Endothelial cell of umbilical vein (primary cell): ENCODE results near the gene DRC1. TPM values are rescaled to one million over a fixed set of nuclear protein-coding genes. Genes with fewer than 3 reads are reported as not detected.

ENCODE experiments used
- BruUV-seq: library from RNA; stranded (reverse); fragments of 400-500 nt; replicated peaks from 2 replicates; lab custom pipeline; 2021; lab: Mats Ljungman, UMichigan
- CTCF ChIA-PET: fragments of 300-600, 350-600 bp; sonication (Branson Sonifier 250); formaldehyde crosslinking; loops from one replicate; lab custom pipeline; 2021; ENCODE audit warnings: antibody characterized with exemption, inconsistent platforms; lab: Charles Lee
- POLR2A ChIA-PET: fragments of 300-600, 350-600 bp; sonication (Branson Sonifier 250); formaldehyde crosslinking; loops from one replicate; lab custom pipeline; 2021; ENCODE audit warnings: antibody characterized with exemption, inconsistent platforms; lab: Charles Lee
- DNase-seq: peaks from one replicate; pipeline ENCODE4 v3.0.0-alpha.2; 2011; ENCODE audit warnings: low read depth, low spot score
- FAIRE-seq: peaks from 2 replicates; lab custom pipeline; 2011; peaks lifted over from hg19 to GRCh38; lab: Jason Lieb, UNC
- H2AFZ ChIP-seq: 2 replicates; pipeline ENCODE4 v1.6.0; 2012; ENCODE audit warnings: low read depth, low read length, control low read depth, inconsistent platforms
- H3K27ac ChIP-seq: 2 replicates; pipeline ENCODE4 v1.5.1; 2011; ENCODE audit warnings: low read depth, mild to moderate bottlenecking, control low read depth, low read length, moderate library complexity; ENCODE audit not compliant: insufficient read depth
- H3K27me3 ChIP-seq, 2 experiments: 2 replicates each; pipeline versions ENCODE4 v1.6.0 to v1.6.1; 2011; ENCODE audit warnings: low read length in 2 of 2, mixed read lengths in 1 of 2; ENCODE audit not compliant: control insufficient read depth in 2 of 2, insufficient read depth in 2 of 2
- H3K36me3 ChIP-seq, 2 experiments: 2 replicates in 1 of 2; 3 replicates in 1 of 2; pipeline ENCODE4 v1.5.1; 2011; ENCODE audit warnings: low read length in 2 of 2, mild to moderate bottlenecking in 1 of 2, moderate library complexity in 1 of 2; ENCODE audit not compliant: control insufficient read depth in 2 of 2, insufficient read depth in 2 of 2; ENCODE audit errors: extremely low read depth in 1 of 2
- H3K4me1 ChIP-seq: 3 replicates; pipeline ENCODE4 v1.5.1; 2011; ENCODE audit warnings: mild to moderate bottlenecking, low read length; ENCODE audit not compliant: control insufficient read depth, insufficient read depth; ENCODE audit errors: extremely low read depth
- H3K4me2 ChIP-seq: 2 replicates; pipeline ENCODE4 v1.6.1; 2011; ENCODE audit warnings: low read length, control low read depth, mixed read lengths; ENCODE audit not compliant: insufficient read depth
- H3K4me3 ChIP-seq, 3 experiments: fragments of 200-600 bp in 1 of 3; sonication (generic), shearing (Covaris generic) in 1 of 3; replicated peaks in 1 of 3; 2 replicates each; pipeline ENCODE4 v1.5.1; 2011 to 2016; ENCODE audit warnings: control low read depth in 3 of 3, low read length in 3 of 3, mild to moderate bottlenecking in 2 of 3, inconsistent platforms in 1 of 3, low read depth in 1 of 3, moderate library complexity in 1 of 3; ENCODE audit not compliant: insufficient read depth in 1 of 3
- H3K79me2 ChIP-seq: 2 replicates; pipeline ENCODE4 v1.6.0; 2012; ENCODE audit warnings: low read length, inconsistent platforms; ENCODE audit not compliant: control insufficient read depth, insufficient read depth
- H3K9ac ChIP-seq: replicated peaks from 2 replicates; pipeline ENCODE3; 2011; ENCODE audit warnings: low read length, control low read depth; ENCODE audit not compliant: insufficient read depth; ENCODE audit errors: extremely low read depth
- H3K9me1 ChIP-seq: replicated peaks from 3 replicates; pipeline ENCODE4 v1.6.0; 2011; ENCODE audit warnings: mild to moderate bottlenecking, low read length; ENCODE audit not compliant: control insufficient read depth, insufficient read depth; ENCODE audit errors: extremely low read depth
- H3K9me3 ChIP-seq: replicated peaks from 2 replicates; pipeline ENCODE4 v1.5.1; 2012; ENCODE audit warnings: low read length, inconsistent platforms; ENCODE audit not compliant: control insufficient read depth, insufficient read depth
- H4K20me1 ChIP-seq: replicated peaks from 2 replicates; pipeline ENCODE3; 2011; ENCODE audit warnings: mild to moderate bottlenecking, low read length; ENCODE audit not compliant: control insufficient read depth, insufficient read depth; ENCODE audit errors: extremely low read depth
- CTCF ChIP-seq, 2 donors: IDR thresholded peaks; 1 replicate in 1 of 2; 2 replicates in 1 of 2; pipeline ENCODE4 v1.5.1; 2011; ENCODE audit warnings: low read length in 2 of 2, mild to moderate bottlenecking in 2 of 2, moderate library complexity in 2 of 2, control low read depth in 1 of 2, inconsistent platforms in 1 of 2, low read depth in 1 of 2; ENCODE audit not compliant: insufficient read depth in 1 of 2; ENCODE audit errors: extremely low read depth in 1 of 2
- EZH2 ChIP-seq: IDR thresholded peaks from 2 replicates; pipeline ENCODE4 v1.6.1; 2012; ENCODE audit warnings: borderline replicate concordance, low read depth, mild to moderate bottlenecking, moderate library complexity, low read length, inconsistent platforms; ENCODE audit not compliant: severe bottlenecking
- GATA2 ChIP-seq: IDR thresholded peaks from 2 replicates; pipeline ENCODE4 v1.7.0; 2011; ENCODE audit warnings: low read depth, mild to moderate bottlenecking, moderate library complexity, mixed read lengths, low read length; ENCODE audit not compliant: insufficient read length, insufficient read depth
- JUN ChIP-seq: IDR thresholded peaks from 2 replicates; pipeline ENCODE4 v1.6.1; 2011; ENCODE audit warnings: borderline replicate concordance, low read depth; ENCODE audit not compliant: insufficient read length, insufficient read depth
- MAX ChIP-seq: IDR thresholded peaks from 2 replicates; pipeline ENCODE4 v1.6.1; 2011; ENCODE audit not compliant: insufficient read depth, insufficient read length
- MYC ChIP-seq: IDR thresholded peaks from one replicate; pipeline ENCODE4 v1.6.1; 2011; ENCODE audit warnings: mild to moderate bottlenecking, low read depth, low read length
- POLR2A ChIP-seq: IDR thresholded peaks from 2 replicates; pipeline ENCODE4 v1.6.1; 2012; ENCODE audit warnings: low read depth, mild to moderate bottlenecking, control low read depth, low read length
- POLR2AphosphoS5 ChIP-seq: IDR thresholded peaks from 2 replicates; pipeline ENCODE4 v1.6.1; 2012; ENCODE audit warnings: low read depth, mild to moderate bottlenecking, control low read depth, low read length, moderate library complexity; ENCODE audit not compliant: insufficient read depth
- dilution Hi-C: fragments of 300-500 bp; cut with MboI; formaldehyde crosslinking; loops from one replicate; pipeline ENCODE4 v1.15.0; 2019; ENCODE audit warnings: low sequenced_read_pairs; ENCODE audit not compliant: extremely low pct_ligation_motif_present
- intact Hi-C: fragments of 100-400 bp; cut with micrococcal nuclease; formaldehyde crosslinking; loops from one replicate; pipeline ENCODE4 v1.10.0; 2022
- polyA plus RNA-seq, 4 experiments: library from polyadenylated mRNA; depleted of rRNA in 3 of 4; stranded (reverse) in 3 of 4; unstranded in 1 of 4; fragments of >200 nt; gene quantifications; 2 replicates each; pipeline versions ENCODE4 v1.2.1 to v1.2.3, GENCODE V29; 2011 to 2012; ENCODE audit warnings: missing spikeins in 1 of 4
- total RNA-seq: library from RNA; stranded (reverse); gene quantifications from 2 replicates; pipeline ENCODE4 v1.2.3, GENCODE V29; 2021

The DRC1 gene
- total and polyA plus RNA-seq, 2 donors (not counting 3 experiments of a cell fraction or from before 2014, with no cell fraction given): 0.44 TPM; not detected in 1

GRCh38 chr2:26482211-26483026 lies 80.7 kb downstream of the DRC1 start:
- Histone ChIP-seq H3K4me2 (no peak overlapping the region), H3K79me2 (no peaks in the 10 kb centered on the region), H4K20me1 (no peaks in the 10 kb centered on the region), H2AFZ (no peak overlapping the region), H3K27ac (no peak overlapping the region), H3K4me1 (no peaks in the 10 kb centered on the region), H3K9me1 (no peaks in the 10 kb centered on the region), H3K36me3 (no peaks in the 10 kb centered on the region), H3K4me3 (no peak overlapping the region), H3K27me3 (no peaks in the 10 kb centered on the region), H3K9me3 (no peaks in the 10 kb centered on the region), H3K9ac (no peak overlapping the region)
- POLR2A ChIA-PET: no interaction called here
- CTCF ChIA-PET: interaction anchor here (1.2 kb wide), 1 partner anchor 15 kb away, joined by 3 read pairs; no protein-coding TSS in a partner anchor
- BruUV-seq: no TSS peak
- FAIRE-seq (no peak), DNase-seq (no peak)
- dilution Hi-C loops: no loop called here
- intact Hi-C loops: no loop called here
- no peak for TF ChIP-seq JUN
- TF ChIP-seq MAX: peak; percentile 52

- no peaks in the 10 kb centered on the region for H3K27me3 ChIP-seq
- dilution Hi-C loops: no loop called here
- no peaks in the 10 kb centered on the region for H3K9me3 ChIP-seq
- no peaks in the 10 kb centered on the region for H3K36me3 ChIP-seq
- H3K9me1 ChIP-seq: no peaks in the 10 kb centered on the region
- H3K4me2 ChIP-seq: no peak overlapping the region
- H2AFZ ChIP-seq: no peak overlapping the region
- CTCF ChIA-PET: no interaction called here
- TF ChIP-seq POLR2A: no peak
- no peak for TF ChIP-seq GATA2
- no peak for TF ChIP-seq MAX
- no peak for TF ChIP-seq JUN
- TF ChIP-seq EZH2: no peak
- no peak for TF ChIP-seq CTCF (IDR thresholded peaks at IDR 0.05; ENCODE audit: extremely low read depth in 1 of 2, insufficient read depth in 1 of 2, low read depth in 1 of 2, low read length in 2 of 2)
- no peak for TF ChIP-seq MYC
- TF ChIP-seq POLR2AphosphoS5: no peak
- no peak overlapping the region for H3K9ac ChIP-seq
- intact Hi-C loops: no loop called here
- POLR2A ChIA-PET: no interaction called here
- H3K27ac ChIP-seq: no peak overlapping the region
- no peaks in the 10 kb centered on the region for H3K4me1 ChIP-seq
- no TSS peak for BruUV-seq
- H3K4me3 ChIP-seq: no peak overlapping the region
- H4K20me1 ChIP-seq: no peaks in the 10 kb centered on the region
- no peaks in the 10 kb centered on the region for H3K79me2 ChIP-seq
- no peak for DNase-seq
- FAIRE-seq: no peak
These were observed 81.3 kb downstream of the DRC1 start for GRCh38 chr2:26483027-26483326.
